HCT116 (cell line): ENCODE data around the gene ITGAD. TPM values are rescaled to one million over a fixed set of nuclear protein-coding genes. Genes with fewer than 3 reads are reported as not detected.

Experiments
- ATAC-seq: fragments of 200-7000 bp; cut with Tn5 transposase; 2 replicates; pipeline ENCODE4 v1.9.1; 2020; ENCODE audit warnings: mild to moderate bottlenecking, moderate library complexity
- BruUV-seq: library from RNA; stranded (reverse); fragments of 400-500 nt; replicated peaks from 2 replicates; lab custom pipeline; 2021; lab: Mats Ljungman, UMichigan
- CTCF ChIA-PET: fragments of 300-600 bp; sonication (Branson Sonifier 250); formaldehyde crosslinking; loops from one replicate; lab custom pipeline; 2021; ENCODE audit warnings: antibody characterized with exemption; lab: Charles Lee
- POLR2A ChIA-PET: fragments of 300-600, 350-600 bp; sonication (Branson Sonifier 250); formaldehyde crosslinking; loops from one replicate; lab custom pipeline; 2021; ENCODE audit warnings: antibody characterized with exemption; lab: Charles Lee
- RAD21 ChIA-PET, 2 experiments: fragments of 300-600 bp; sonication (Branson Sonifier 250); formaldehyde crosslinking; loops; one replicate each; lab custom pipeline; 2023; ENCODE audit warnings: low total read pairs in 2 of 2; ENCODE audit not compliant: uncharacterized antibody in 2 of 2, unreplicated experiment in 2 of 2, low non-redundant PET in 1 of 2; lab: Charles Lee
- DNase-seq: peaks from one replicate; pipeline ENCODE4 v3.0.0-alpha.2; 2010; ENCODE audit warnings: low read depth, low spot score
- H2AFZ ChIP-seq: fragments of 200-600 bp; shearing (Covaris generic), sonication (generic); 2 replicates; pipeline ENCODE4 v1.6.1; 2017; ENCODE audit warnings: low read depth, mixed run types, mixed read lengths, antibody characterized with exemption, low read length; ENCODE audit not compliant: poor library complexity, severe bottlenecking
- H3K27ac ChIP-seq: 2 replicates; pipeline ENCODE4 v1.5.1; 2012; ENCODE audit warnings: low read depth, low read length
- H3K27me3 ChIP-seq: fragments of 200-600 bp; sonication (generic); 2 replicates; pipeline ENCODE4 v1.6.1; 2016; ENCODE audit warnings: mixed run types, low read length, mixed read lengths; ENCODE audit not compliant: insufficient read depth
- H3K36me3 ChIP-seq, 2 experiments: fragments of 200-500 bp in 1 of 2; fragments of 200-600 bp in 1 of 2; sonication (Bioruptor generic) in 1 of 2; sonication (generic) in 1 of 2; 2 replicates each; pipeline versions ENCODE4 v1.5.1 to v1.6.1; 2014 to 2016; ENCODE audit warnings: low read length in 2 of 2, inconsistent platforms in 1 of 2, mixed read lengths in 1 of 2, mixed run types in 1 of 2; ENCODE audit not compliant: insufficient read depth in 2 of 2, control insufficient read depth in 1 of 2
- H3K4me1 ChIP-seq, 2 experiments: fragments of 200-600 bp in 1 of 2; sonication (generic) in 1 of 2; 2 replicates each; pipeline versions ENCODE4 v1.5.1 to v1.6.1; 2012 to 2017; ENCODE audit warnings: low read length in 2 of 2, inconsistent platforms in 1 of 2, mild to moderate bottlenecking in 1 of 2, mixed read lengths in 1 of 2, mixed run types in 1 of 2, moderate library complexity in 1 of 2; ENCODE audit not compliant: insufficient read depth in 2 of 2, control insufficient read depth in 1 of 2
- H3K4me2 ChIP-seq: fragments of 200-600 bp; sonication (generic); 2 replicates; pipeline ENCODE4 v1.6.1; 2017; ENCODE audit warnings: mixed run types, low read length, mixed read lengths
- H3K4me3 ChIP-seq, 2 experiments: fragments of 200-600 bp in 1 of 2; sonication (generic) in 1 of 2; replicated peaks in 1 of 2; 2 replicates each; pipeline ENCODE4 v1.5.1; 2011 to 2016; ENCODE audit warnings: low read length in 2 of 2, control low read depth in 1 of 2, low read depth in 1 of 2, mild to moderate bottlenecking in 1 of 2, mixed read lengths in 1 of 2, mixed run types in 1 of 2
- H3K79me2 ChIP-seq: fragments of 200-600 bp; sonication (generic); 2 replicates; pipeline ENCODE4 v1.6.1; 2017; ENCODE audit warnings: mild to moderate bottlenecking, mixed run types, low read length, moderate library complexity, mixed read lengths; ENCODE audit not compliant: insufficient read depth
- H3K9ac ChIP-seq: fragments of 200-600 bp; sonication (generic); 2 replicates; pipeline ENCODE4 v1.6.1; 2016; ENCODE audit warnings: low read length, mixed read lengths
- H3K9me2 ChIP-seq: fragments of 200-600 bp; sonication (generic), shearing (Covaris generic); 2 replicates; pipeline ENCODE4 v1.6.1; 2017; ENCODE audit warnings: mixed run types, mild to moderate bottlenecking, moderate library complexity; ENCODE audit not compliant: insufficient read depth
- H3K9me3 ChIP-seq, 2 experiments: fragments of 200-500 bp in 1 of 2; fragments of 200-600 bp in 1 of 2; sonication (Bioruptor generic) in 1 of 2; sonication (generic) in 1 of 2; 2 replicates each; pipeline ENCODE4 v1.6.1; 2014 to 2017; ENCODE audit warnings: low read length in 2 of 2, mixed read lengths in 2 of 2, inconsistent platforms in 1 of 2, low read depth in 1 of 2, mild to moderate bottlenecking in 1 of 2, mixed run types in 1 of 2, moderate library complexity in 1 of 2; ENCODE audit not compliant: control insufficient read depth in 1 of 2, insufficient read depth in 1 of 2
- H4K20me1 ChIP-seq: fragments of 200-600 bp; sonication (generic), shearing (Covaris generic); 2 replicates; pipeline ENCODE4 v1.6.1; 2017; ENCODE audit warnings: mixed run types, mild to moderate bottlenecking, moderate library complexity; ENCODE audit not compliant: insufficient read depth
- ATF3 ChIP-seq: IDR thresholded peaks from 2 replicates; pipeline ENCODE4 v1.6.1; 2012
- CBX3 ChIP-seq: IDR thresholded peaks from 2 replicates; pipeline ENCODE4 v1.6.1; 2012; ENCODE audit warnings: low read depth
- CEBPB ChIP-seq: IDR thresholded peaks from 2 replicates; pipeline ENCODE4 v1.6.1; 2012; ENCODE audit warnings: low read depth
- EGR1 ChIP-seq: IDR thresholded peaks from 2 replicates; pipeline ENCODE4 v1.6.1; 2012; ENCODE audit warnings: low read depth
- EZH2 ChIP-seq: fragments of 200-600 bp; sonication (generic); IDR thresholded peaks from 2 replicates; pipeline ENCODE4 v1.6.1; 2017; ENCODE audit warnings: antibody characterized with exemption, mixed run types
- EZH2phosphoT487 ChIP-seq: fragments of 200-600 bp; IDR thresholded peaks from 2 replicates; pipeline ENCODE4 v1.6.1; 2018; ENCODE audit warnings: antibody characterized with exemption, borderline replicate concordance
- FOSL1 ChIP-seq: IDR thresholded peaks from 2 replicates; pipeline ENCODE4 v1.6.1; 2012; ENCODE audit warnings: low read depth
- JUND ChIP-seq: IDR thresholded peaks from 2 replicates; pipeline ENCODE4 v1.6.1; 2012
- POLR2A ChIP-seq: IDR thresholded peaks from 2 replicates; pipeline ENCODE4 v1.7.0; 2011; ENCODE audit warnings: borderline replicate concordance; ENCODE audit not compliant: insufficient read depth, insufficient read length; ENCODE audit errors: extremely low read depth
- POLR2AphosphoS5 ChIP-seq: IDR thresholded peaks from 2 replicates; pipeline ENCODE4 v1.6.1; 2011; ENCODE audit warnings: mild to moderate bottlenecking, low read depth, low read length, moderate library complexity
- REST ChIP-seq: IDR thresholded peaks from 2 replicates; pipeline ENCODE4 v1.6.1; 2012; ENCODE audit warnings: low read depth
- SRF ChIP-seq: IDR thresholded peaks from 2 replicates; pipeline ENCODE4 v1.6.1; 2012; ENCODE audit warnings: low read depth
- TCF7L2 ChIP-seq: IDR thresholded peaks from 2 replicates; pipeline ENCODE4 v1.7.0; 2011; ENCODE audit warnings: borderline replicate concordance, inconsistent platforms; ENCODE audit not compliant: insufficient read depth, insufficient read length; ENCODE audit errors: extremely low read depth
- YY1 ChIP-seq: IDR thresholded peaks from 2 replicates; pipeline ENCODE4 v1.6.1; 2011; ENCODE audit warnings: low read length, low read depth, moderate library complexity, mild to moderate bottlenecking; ENCODE audit not compliant: insufficient replicate concordance; ENCODE audit errors: extremely low read depth
- ZFX ChIP-seq: fragments of 450-650 bp; IDR thresholded peaks from 2 replicates; pipeline ENCODE4 v1.6.1; 2017
- intact Hi-C: fragments of 100-400 bp; cut with micrococcal nuclease; formaldehyde crosslinking; loops from 2 replicates; pipeline ENCODE4 v1.10.0; 2022
- total RNA-seq: library from RNA; stranded (reverse); gene quantifications from one replicate; pipeline ENCODE4 v1.2.1, GENCODE V29; 2021; ENCODE audit not compliant: unreplicated experiment
- TF ChIP-seq, protein P1 (sequence below): IDR thresholded peaks from 2 replicates; pipeline ENCODE4 v1.6.1; 2011; ENCODE audit warnings: mild to moderate bottlenecking, low read length, moderate library complexity; ENCODE audit not compliant: insufficient replicate concordance; ENCODE audit errors: extremely low read depth

The ITGAD gene
- total RNA-seq, 1 experiment from 2014 or later: 0.12 TPM

GRCh38 chr16:31350275-31351005 lies 42.7 kb upstream of the ITGAD start:
- TF ChIP-seq FOSL1: no peak
- no peak for TF ChIP-seq EGR1
- no peak for TF ChIP-seq YY1
- no peak for TF ChIP-seq TCF7L2
- TF ChIP-seq EZH2phosphoT487: no peak
- no peak for TF ChIP-seq POLR2A
- no peak for TF ChIP-seq ATF3
- no peak for TF ChIP-seq JUND
- TF ChIP-seq REST: no peak
- TF ChIP-seq SRF: no peak
- no peak for TF ChIP-seq ZFX
- no peak for TF ChIP-seq CBX3
- TF ChIP-seq CEBPB: no peak
- TF ChIP-seq, protein P1, sequence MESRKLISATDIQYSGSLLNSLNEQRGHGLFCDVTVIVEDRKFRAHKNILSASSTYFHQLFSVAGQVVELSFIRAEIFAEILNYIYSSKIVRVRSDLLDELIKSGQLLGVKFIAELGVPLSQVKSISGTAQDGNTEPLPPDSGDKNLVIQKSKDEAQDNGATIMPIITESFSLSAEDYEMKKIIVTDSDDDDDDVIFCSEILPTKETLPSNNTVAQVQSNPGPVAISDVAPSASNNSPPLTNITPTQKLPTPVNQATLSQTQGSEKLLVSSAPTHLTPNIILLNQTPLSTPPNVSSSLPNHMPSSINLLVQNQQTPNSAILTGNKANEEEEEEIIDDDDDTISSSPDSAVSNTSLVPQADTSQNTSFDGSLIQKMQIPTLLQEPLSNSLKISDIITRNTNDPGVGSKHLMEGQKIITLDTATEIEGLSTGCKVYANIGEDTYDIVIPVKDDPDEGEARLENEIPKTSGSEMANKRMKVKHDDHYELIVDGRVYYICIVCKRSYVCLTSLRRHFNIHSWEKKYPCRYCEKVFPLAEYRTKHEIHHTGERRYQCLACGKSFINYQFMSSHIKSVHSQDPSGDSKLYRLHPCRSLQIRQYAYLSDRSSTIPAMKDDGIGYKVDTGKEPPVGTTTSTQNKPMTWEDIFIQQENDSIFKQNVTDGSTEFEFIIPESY: no peak
- TF ChIP-seq EZH2: no peak
- no peak for TF ChIP-seq POLR2AphosphoS5
- TF ChIP-seq, all 23 proteins: peak for 0
- Histone ChIP-seq H3K27me3 (no peaks in the 10 kb centered on the region), H3K9me3 (no peaks in the 10 kb centered on the region), H3K4me3 (no peak overlapping the region), H3K79me2 (no peaks in the 10 kb centered on the region), H3K9me2 (no peaks in the 10 kb centered on the region), H3K27ac (no peak overlapping the region), H3K4me1 (peaks cover 10 to 13% of the 10 kb centered on the region in 2 experiments; a peak in 3 of 4 replicates), H3K4me2 (no peak overlapping the region), H3K36me3 (no peaks in the 10 kb centered on the region), H4K20me1 (no peaks in the 10 kb centered on the region), H3K9ac (no peak overlapping the region), H2AFZ (no peak overlapping the region)
- ATAC-seq: no peak
- intact Hi-C loops: no loop called here
- ChIA-PET CTCF (no interaction called here), POLR2A (no interaction called here), RAD21 (no interaction called here)
- no peak for DNase-seq
- no TSS peak for BruUV-seq
